Esophagus squamous epithelium (tissue), 4 donors: Measurements from ENCODE around the gene ZNF33A.

Source experiments
- CTCF ChIP-seq, 6 experiments: fragments of 450-650 bp in 4 of 6; fragments of 200-600 bp in 2 of 6; sonication (generic) in 2 of 6; IDR thresholded peaks; one replicate each; pipeline ENCODE4 v1.5.1; 2016 to 2019; ENCODE audit warnings: antibody characterized with exemption in 6 of 6, mild to moderate bottlenecking in 4 of 6, moderate library complexity in 4 of 6
- POLR2A ChIP-seq, 4 donors: fragments of 450-650 bp; IDR thresholded peaks; one replicate each; pipeline ENCODE4 v1.6.1; 2017; ENCODE audit warnings: antibody characterized with exemption in 4 of 4, mild to moderate bottlenecking in 4 of 4, moderate library complexity in 3 of 4

GRCh38 chr10:38112159-38112558, 101.7 kb downstream of the ZNF33A start:
- no peak for TF ChIP-seq CTCF (IDR thresholded peaks at IDR 0.05)
- no peak for TF ChIP-seq POLR2A (IDR thresholded peaks at IDR 0.05)
